Right lobe of liver (tissue), 6 donors: Measurements from ENCODE around the gene DCC. TPM values are rescaled to one million over a fixed set of nuclear protein-coding genes. Genes with fewer than 3 reads are reported as not detected.

Experiments
- ATAC-seq, 4 donors: fragments of 200-7000 bp; cut with Tn5 transposase; one replicate each; pipeline ENCODE4 v1.9.1; 2020; ENCODE audit warnings: mild to moderate bottlenecking in 4 of 4, moderate library complexity in 4 of 4
- DNase-seq, 3 donors: peaks; one replicate each; pipeline ENCODE4 v3.0.0-alpha.2; 2020
- H3K27ac ChIP-seq, 3 donors: fragments of 200-600 bp; one replicate each; pipeline ENCODE4 v1.8.0; 2022
- H3K27me3 ChIP-seq, 2 donors: fragments of 200-600 bp; one replicate each; pipeline ENCODE4 v1.8.0; 2022
- H3K36me3 ChIP-seq, 4 donors: fragments of 200-600 bp; sonication (generic) in 1 of 4; one replicate each; pipeline versions ENCODE4 v1.5.1 to v1.8.0; 2017 to 2022; ENCODE audit warnings: control low read depth in 1 of 4
- H3K4me1 ChIP-seq, 4 donors: fragments of 200-600 bp; sonication (generic) in 1 of 4; one replicate each; pipeline versions ENCODE4 v1.5.1 to v1.8.0; 2017 to 2022; ENCODE audit warnings: control low read depth in 1 of 4
- H3K4me3 ChIP-seq, 3 donors: fragments of 200-600 bp; one replicate each; pipeline ENCODE4 v1.8.0; 2022
- H3K9me3 ChIP-seq, 4 donors: fragments of 200-600 bp; sonication (generic) in 1 of 4; one replicate each; pipeline versions ENCODE4 v1.5.1 to v1.8.0; 2017 to 2022; ENCODE audit warnings: control low read depth in 1 of 4
- POLR2A ChIP-seq: fragments of 450-650 bp; IDR thresholded peaks from one replicate; pipeline ENCODE4 v1.6.1; 2017; ENCODE audit warnings: antibody characterized with exemption, mild to moderate bottlenecking
- WGBS: methylation state at CpG from one replicate; pipeline ENCODE4 v1.1.6; 2018; ENCODE audit warnings: low coverage, low lambda C conversion rate; ENCODE audit not compliant: insufficient coverage; ENCODE audit errors: missing lambda C conversion rate; 5-methylcytosine and 5-hydroxymethylcytosine counted together
- intact Hi-C, 2 donors: fragments of 100-400 bp; cut with DNase I; formaldehyde crosslinking; loops; one replicate each; pipeline versions ENCODE4 v1.11.2 to v1.14.1; 2022
- total RNA-seq, 6 experiments: library from RNA; depleted of rRNA in 2 of 6; stranded (reverse); fragments of >200 nt in 2 of 6; fragmentation: NEBNext Ultra II Directional in 3 of 6; extraction: Animal tissue kit (Norgen Biotek cat#: 25700) in 3 of 6; gene quantifications; one replicate each; pipeline versions ENCODE4 v1.1.0 to v1.2.4, GENCODE V29; 2016 to 2023
- TF ChIP-seq, protein P1 (sequence below), 4 donors: fragments of 200-600 bp in 3 of 4; fragments of 450-650 bp in 1 of 4; IDR thresholded peaks; one replicate each; pipeline versions ENCODE4 v1.5.1 to v1.8.0; 2016 to 2022; ENCODE audit warnings: antibody characterized with exemption in 4 of 4, mild to moderate bottlenecking in 2 of 4
- donor health status: DM: no; HTN: yes; CAD: no.
- donor health status: DM: no; HTN: no; CAD: no.
- donor health status: DM: no; HTN: no; CAD: no.
- donor health status: DM: no; HTN: yes; CAD: no.
- donor health status: DM: no; HTN: yes; CAD: no.

Gene DCC
- total RNA-seq, 6 experiments from 2014 or later: 0.06 TPM; not detected in 5

DNA sequence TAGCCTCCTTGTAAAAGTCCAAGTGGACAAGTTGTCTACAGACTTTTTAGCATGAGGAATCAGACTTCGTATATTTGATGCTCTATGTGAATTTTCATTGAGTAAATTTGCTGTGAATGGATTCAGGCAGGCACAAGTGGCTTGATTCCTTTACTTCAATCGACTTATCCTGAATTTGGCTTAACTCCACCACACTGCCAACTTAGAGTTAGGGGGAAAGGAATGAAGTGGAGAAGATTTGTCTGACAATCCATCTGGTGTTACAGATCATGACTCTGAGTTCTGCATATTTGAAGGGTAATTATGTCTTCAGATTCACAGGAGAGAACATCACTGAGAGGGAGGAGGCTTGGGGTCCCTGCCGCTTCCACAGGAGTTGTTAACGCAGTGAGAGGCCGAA, 829.3 kb downstream of the DCC start:
- TF ChIP-seq, protein P1, sequence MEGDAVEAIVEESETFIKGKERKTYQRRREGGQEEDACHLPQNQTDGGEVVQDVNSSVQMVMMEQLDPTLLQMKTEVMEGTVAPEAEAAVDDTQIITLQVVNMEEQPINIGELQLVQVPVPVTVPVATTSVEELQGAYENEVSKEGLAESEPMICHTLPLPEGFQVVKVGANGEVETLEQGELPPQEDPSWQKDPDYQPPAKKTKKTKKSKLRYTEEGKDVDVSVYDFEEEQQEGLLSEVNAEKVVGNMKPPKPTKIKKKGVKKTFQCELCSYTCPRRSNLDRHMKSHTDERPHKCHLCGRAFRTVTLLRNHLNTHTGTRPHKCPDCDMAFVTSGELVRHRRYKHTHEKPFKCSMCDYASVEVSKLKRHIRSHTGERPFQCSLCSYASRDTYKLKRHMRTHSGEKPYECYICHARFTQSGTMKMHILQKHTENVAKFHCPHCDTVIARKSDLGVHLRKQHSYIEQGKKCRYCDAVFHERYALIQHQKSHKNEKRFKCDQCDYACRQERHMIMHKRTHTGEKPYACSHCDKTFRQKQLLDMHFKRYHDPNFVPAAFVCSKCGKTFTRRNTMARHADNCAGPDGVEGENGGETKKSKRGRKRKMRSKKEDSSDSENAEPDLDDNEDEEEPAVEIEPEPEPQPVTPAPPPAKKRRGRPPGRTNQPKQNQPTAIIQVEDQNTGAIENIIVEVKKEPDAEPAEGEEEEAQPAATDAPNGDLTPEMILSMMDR (IDR thresholded peaks at IDR 0.05): no peak
- TF ChIP-seq POLR2A: no peak
- DNase-seq (no peak), ATAC-seq (no peak)
- no peaks in the 10 kb centered on the region for H3K36me3 ChIP-seq
- no peak overlapping the region for H3K27ac ChIP-seq
- H3K27me3 ChIP-seq: no peaks in the 10 kb centered on the region
- no peaks in the 10 kb centered on the region for H3K9me3 ChIP-seq
- 64% methylated on average over 4 of the region's 5 CpGs for WGBS
- intact Hi-C loops: no loop called here
- H3K4me1 ChIP-seq: no peaks in the 10 kb centered on the region
- no peak overlapping the region for H3K4me3 ChIP-seq

DNA sequence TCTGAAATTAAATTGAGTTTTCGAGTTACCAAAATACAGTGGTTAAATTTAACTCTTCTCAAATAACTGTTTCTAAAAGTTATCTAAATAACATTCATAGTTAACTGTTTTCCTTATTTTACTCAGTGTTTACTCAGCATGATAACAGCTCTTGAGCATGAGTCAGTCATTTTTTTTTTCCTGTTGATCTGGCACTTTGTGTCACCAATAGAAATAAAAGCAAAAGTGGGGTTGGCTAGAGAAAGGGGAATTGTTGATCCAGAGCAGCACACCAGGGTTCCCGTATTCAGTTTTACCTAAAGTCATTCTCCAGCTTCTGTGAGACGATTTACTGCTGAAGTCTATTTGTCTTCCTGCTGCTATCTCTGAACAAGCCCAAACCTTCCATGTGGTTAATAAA, 851.6 kb downstream of the DCC start:
- no peak for DNase-seq
- Histone ChIP-seq H3K9me3 (no peaks in the 10 kb centered on the region), H3K27me3 (no peaks in the 10 kb centered on the region), H3K4me3 (no peak overlapping the region), H3K27ac (no peak overlapping the region), H3K36me3 (no peaks in the 10 kb centered on the region), H3K4me1 (no peaks in the 10 kb centered on the region)
- ATAC-seq: no peak
- TF ChIP-seq, protein P1 (IDR thresholded peaks at IDR 0.05): no peak
- TF ChIP-seq POLR2A: no peak
- WGBS: 25% methylated on average over 3 of the region's 3 CpGs
- intact Hi-C loops: no loop called here

DNA sequence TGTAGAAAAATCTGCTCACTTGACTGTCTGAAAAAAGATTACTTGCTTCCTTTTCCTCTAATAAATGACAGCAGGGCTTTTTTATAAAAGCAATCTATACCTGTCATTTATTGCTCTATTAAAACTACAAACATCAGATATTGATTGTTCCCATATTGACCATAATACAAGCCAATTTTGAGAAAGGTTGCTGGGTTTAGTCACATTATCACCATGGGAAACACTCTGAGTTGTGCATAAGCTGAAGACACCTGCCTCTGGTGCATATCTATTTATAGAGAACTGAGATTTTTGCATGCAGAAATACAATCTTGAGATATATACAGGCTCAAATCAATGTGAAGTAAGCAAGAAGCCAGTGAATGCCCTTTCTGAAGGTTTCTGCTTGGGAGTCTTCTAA, 853.9 kb downstream of the DCC start:
- ATAC-seq: no peak

GRCh38 chr18:53219853-53220252, 879.9 kb downstream of the DCC start:
- H3K4me3 ChIP-seq: no peak overlapping the region
- TF ChIP-seq POLR2A: no peak
- TF ChIP-seq, protein P1 (IDR thresholded peaks at IDR 0.05): no peak
- intact Hi-C loops: no loop called here
- DNase-seq: no peak
- H3K36me3 ChIP-seq: no peaks in the 10 kb centered on the region
- no peaks in the 10 kb centered on the region for H3K4me1 ChIP-seq
- no peak overlapping the region for H3K27ac ChIP-seq
- H3K9me3 ChIP-seq: no peaks in the 10 kb centered on the region
- H3K27me3 ChIP-seq: no peaks in the 10 kb centered on the region
- no peak for ATAC-seq

More for the DNA sequence above, 853.9 kb downstream of the DCC start:
- H3K27me3 ChIP-seq: no peaks in the 10 kb centered on the region
- H3K36me3 ChIP-seq: no peaks in the 10 kb centered on the region
- no peaks in the 10 kb centered on the region for H3K4me1 ChIP-seq
- intact Hi-C loops: no loop called here
- TF ChIP-seq, protein P1 (IDR thresholded peaks at IDR 0.05): no peak
- TF ChIP-seq POLR2A: no peak
- no peak overlapping the region for H3K27ac ChIP-seq
- no peaks in the 10 kb centered on the region for H3K9me3 ChIP-seq
- H3K4me3 ChIP-seq: no peak overlapping the region
- no peak for DNase-seq

DNA sequence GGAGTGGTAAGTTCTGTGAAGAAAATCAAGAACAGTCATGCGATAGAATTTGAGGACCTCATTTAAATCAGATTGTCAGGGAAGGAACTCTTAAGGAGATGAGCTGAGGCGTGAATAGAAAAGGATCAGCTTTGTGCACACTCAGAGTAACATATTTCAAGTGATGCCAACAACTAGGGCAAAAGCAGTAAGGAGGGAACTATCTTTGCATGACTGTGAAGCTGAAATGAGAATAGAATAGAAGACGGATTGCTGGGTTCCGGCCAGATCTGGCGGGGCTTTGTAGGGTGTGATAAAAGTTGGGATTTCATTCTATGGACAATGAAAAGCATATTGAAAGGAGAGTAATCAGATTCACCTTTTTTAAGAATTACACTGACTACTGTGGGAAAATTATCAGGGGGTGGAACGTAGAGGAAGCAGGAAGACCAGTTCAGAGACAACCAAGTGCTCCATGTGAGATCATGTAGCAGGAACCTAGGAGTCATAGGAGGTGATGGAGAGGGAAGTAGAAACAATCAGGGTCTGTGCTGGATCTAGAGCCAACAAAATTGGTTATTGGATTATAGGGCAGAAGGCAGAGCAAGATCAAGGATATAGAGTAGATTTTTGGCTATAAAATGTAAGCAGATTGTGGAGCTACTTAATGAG, 884.3 kb downstream of the DCC start:
- H3K4me1 ChIP-seq: no peaks in the 10 kb centered on the region
- H3K9me3 ChIP-seq: no peaks in the 10 kb centered on the region
- no peak overlapping the region for H3K4me3 ChIP-seq
- no peaks in the 10 kb centered on the region for H3K36me3 ChIP-seq
- no peaks in the 10 kb centered on the region for H3K27me3 ChIP-seq
- intact Hi-C loops: no loop called here
- no peak for ATAC-seq
- no peak overlapping the region for H3K27ac ChIP-seq
- TF ChIP-seq POLR2A: no peak
- TF ChIP-seq, protein P1 (IDR thresholded peaks at IDR 0.05): no peak
- 54% methylated on average over 6 of the region's 6 CpGs for WGBS
- no peak for DNase-seq
